ENCODE measurements around the gene DMGDH. TPM values are rescaled to one million over a fixed set of nuclear protein-coding genes. Genes with fewer than 3 reads are reported as not detected.

Gene DMGDH
- polyA plus RNA-seq (ENCODE audit: insufficient read length in 4 of 4): 10 to 100 TPM; 13.0 to 26.0 (median 23.1) TPM

DNA sequence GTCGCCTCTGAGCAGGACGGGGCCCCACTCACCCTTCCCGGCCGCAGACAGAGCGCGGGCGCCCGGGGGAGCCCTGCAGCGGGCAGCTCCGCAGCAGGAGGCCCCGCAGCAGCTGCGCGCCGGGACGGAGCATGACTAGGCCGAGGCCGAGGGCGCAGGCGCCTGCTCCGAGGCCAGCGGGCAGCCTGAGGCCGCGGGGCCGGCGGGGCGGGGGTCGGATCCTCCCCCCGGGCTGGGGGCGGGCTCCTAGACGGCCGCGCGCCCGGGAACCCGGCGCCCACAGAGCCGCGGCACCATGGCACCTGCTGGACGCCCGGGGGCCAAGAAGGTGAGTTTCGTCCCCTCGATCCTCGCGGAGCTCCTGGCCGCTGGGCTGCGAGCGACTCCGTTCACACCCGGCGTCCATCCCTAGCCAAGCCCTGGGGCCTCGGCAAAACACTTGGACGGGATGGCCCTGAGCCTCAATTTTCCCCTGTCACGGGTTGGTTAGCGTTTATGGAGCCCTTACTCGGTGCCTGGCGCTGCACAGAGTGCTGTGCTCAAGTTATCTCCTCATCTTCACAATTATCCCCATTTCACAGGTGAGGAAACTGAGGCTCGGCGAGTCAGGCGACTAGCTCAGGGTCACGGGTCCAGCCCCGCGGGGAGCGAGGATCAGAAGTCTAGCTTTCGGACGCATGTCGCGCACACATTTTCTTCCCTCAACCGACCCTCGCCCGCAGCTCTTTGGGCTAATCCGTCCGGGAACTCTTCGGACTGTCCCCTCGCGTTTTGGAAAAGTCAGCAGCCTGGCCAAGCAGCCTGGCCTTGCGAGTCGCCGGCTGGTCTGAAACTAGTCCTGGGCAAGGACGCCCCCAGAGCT lies at the start of gene DMGDH, which contains the start of gene BHMT2:
Gene DMGDH, minus strand, starts transcription at position 187 of the 862 bp plus-strand sequence. Its CDS starts 54 bp downstream, at position 133.
Gene BHMT2, plus strand, starts transcription at position 280 of the 862 bp plus-strand sequence. Its CDS starts 16 bp downstream, at position 296.
- no peak for DNase-seq (ENCODE audit: low read depth in 4 of 4, low spot score in 2 of 4)

DNA sequence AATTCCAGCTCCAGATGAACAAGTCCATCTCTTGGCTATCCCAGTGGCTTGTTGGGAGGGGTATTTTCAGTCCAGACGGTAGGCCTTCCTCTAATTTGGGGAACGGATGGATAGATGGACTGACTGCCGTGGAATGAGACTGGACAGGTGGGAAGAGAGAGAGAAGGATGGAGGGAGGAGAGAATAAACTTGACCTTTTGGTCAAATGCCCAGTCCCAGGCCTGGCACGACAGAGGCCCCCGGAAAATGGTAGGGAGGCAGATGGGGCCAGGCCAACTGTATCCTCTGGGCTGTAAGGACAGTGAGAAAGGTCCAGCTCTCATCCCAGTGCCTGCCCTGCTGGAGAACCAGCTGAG lies 43.2 kb upstream of the DMGDH start:
- DNase-seq (ENCODE audit: low read depth in 4 of 4, low spot score in 2 of 4): no peak

DNA sequence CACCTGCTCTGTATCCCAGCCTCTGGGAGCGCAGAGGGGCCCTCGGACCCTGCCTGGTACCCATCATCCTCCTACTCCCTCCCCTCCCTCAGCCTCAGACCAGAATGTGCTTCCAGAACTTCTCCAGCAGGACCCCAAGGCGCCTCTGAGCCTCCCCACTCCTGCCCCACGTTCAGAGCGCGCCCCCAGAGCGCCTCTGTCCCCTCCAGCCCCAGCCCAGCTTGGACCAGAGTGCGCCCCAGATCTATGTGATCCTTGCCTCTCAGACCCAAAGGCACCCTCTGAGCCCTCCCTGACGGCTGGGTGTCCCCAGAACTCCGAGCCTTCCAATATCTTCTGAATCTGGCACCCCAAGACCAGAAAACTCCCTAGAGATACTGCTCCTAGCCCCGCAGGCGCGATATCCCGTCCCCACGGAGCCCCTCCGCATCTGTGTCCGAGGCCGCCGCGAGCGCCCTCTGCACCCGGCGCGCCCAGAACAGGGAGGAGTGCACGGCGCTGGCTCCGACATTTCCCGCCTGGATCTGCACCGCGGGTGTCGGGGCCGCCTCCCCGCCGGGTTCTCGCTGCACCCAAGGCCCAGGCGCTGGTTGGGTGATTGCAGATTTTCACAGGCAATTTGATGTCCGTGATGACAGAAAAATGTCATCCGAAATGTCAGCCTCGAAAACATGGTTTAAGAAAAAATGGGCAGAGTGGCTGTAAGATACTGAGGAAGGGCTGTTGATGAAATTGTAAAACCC lies 42.7 kb upstream of the DMGDH start:
- DNase-seq (ENCODE audit: low read depth in 4 of 4, low spot score in 2 of 4): no peak

DNA sequence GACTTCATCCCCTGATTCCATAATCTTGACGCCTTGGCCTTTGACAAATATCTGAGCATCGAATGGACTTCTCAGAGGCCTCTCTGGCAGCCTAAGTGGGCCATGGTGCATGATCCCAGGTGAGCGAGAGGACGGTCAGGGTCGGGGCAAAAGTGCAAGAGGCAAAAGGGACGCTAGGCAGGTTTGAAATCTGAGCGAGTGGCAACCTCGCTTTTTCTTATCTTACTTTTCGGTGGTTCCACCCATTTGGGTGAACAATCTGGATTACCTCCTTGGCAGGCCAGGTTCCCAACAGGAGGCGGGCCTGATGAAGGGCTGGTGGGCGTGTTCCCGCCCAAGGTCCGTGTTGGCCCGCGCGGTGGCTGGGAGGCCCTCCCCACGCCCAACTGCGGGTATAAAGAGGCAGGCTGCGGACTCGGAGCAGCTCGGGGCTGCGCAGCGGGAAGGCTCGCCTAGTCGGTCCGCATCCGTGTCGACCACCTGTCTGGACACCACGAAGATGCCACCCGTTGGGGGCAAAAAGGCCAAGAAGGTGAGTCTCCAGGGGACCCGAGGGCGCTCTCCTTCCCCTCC lies 42.0 kb upstream of the DMGDH start, which contains the start of gene BHMT:
Gene BHMT, plus strand, starts transcription at position 423 of the 573 bp plus-strand sequence. Its CDS starts 77 bp downstream, at position 500.
- no peak for DNase-seq (ENCODE audit: low read depth in 4 of 4, low spot score in 2 of 4)

DNA sequence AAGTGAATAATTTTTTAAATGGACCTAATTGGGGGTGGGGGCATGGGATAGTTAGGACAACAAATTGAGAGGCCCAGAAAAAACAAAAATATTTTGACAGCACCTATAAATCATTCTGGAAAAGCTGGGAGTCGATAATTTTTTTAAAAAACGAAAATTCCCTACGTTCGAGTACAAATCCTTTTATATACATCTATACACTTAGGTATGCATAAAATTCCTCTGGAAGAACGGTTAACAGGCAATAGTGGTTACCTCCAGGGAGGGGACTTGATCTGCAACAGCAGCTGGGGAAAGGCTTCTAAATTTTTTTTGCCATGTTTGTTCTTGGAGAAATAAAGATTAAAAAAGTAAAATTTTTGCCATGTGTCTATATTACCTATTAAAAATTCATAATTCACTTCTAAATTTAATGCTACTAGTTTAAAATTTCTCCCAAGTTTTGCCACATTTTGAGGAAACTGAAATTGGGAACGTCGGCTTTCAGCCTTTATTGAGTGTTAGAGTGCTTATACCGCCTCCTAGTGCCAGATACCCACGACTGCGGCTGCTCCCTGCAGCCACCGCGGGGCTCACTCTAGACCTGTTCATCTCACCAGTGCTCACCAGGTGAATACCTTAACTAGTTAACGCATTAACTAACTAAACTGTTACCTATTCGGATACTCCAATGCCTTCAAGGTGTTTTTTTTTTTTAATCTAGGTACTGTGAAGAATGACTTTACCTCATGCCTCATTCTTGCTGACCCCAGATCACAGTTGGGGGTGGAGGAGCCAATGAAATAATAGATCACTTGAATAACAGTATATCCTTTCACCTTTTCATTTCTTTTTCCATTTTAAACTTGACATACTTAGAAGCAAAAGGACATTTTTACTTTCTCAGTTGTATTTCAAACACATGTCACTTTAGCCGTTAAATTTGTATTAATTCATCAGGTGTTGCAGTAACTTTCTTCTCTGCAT lies 40.3 kb upstream of the DMGDH start:
- DNase-seq (ENCODE audit: low read depth in 4 of 4, low spot score in 2 of 4): no peak

DNA sequence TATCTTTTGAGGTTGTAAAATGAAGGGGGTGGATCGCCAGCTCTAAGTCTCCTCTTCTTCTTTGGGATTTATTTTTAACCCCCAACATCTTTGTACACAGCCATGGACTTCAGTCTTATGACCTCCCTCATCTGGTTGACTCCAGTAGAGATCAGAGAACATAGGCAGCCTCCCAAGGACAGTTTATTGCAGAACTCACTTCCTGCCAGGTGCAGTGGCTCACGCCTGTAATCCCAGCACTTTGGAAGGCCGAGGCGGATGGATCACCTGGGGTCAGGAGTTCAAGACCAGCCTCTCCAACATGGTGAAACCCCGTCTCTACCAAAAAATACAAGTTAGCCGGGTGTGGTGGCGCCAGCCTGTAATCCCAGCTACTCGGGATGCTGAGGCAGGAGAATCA lies 39.3 kb upstream of the DMGDH start:
- DNase-seq (ENCODE audit: low read depth in 4 of 4, low spot score in 2 of 4): no peak

DNA sequence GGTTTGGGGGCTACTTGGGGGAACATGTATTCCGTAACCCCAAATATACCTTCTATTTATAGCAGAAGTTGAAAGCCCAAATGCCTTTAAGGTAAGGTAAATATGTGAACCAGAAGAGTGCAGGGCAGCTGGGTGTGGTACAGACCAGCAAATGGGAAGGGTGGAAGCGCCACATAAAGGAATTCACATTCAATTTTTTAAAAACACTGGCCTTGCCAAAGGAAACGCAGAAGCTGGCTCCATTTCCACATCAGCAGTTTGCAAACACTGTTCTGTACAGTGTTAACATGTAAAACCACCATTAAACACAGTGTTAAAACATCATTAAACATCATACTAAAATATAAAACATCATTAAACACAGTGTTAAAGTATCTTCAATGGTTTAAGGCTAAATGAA lies 38.6 kb upstream of the DMGDH start:
- no peak for DNase-seq (ENCODE audit: low read depth in 4 of 4, low spot score in 2 of 4)

DNA sequence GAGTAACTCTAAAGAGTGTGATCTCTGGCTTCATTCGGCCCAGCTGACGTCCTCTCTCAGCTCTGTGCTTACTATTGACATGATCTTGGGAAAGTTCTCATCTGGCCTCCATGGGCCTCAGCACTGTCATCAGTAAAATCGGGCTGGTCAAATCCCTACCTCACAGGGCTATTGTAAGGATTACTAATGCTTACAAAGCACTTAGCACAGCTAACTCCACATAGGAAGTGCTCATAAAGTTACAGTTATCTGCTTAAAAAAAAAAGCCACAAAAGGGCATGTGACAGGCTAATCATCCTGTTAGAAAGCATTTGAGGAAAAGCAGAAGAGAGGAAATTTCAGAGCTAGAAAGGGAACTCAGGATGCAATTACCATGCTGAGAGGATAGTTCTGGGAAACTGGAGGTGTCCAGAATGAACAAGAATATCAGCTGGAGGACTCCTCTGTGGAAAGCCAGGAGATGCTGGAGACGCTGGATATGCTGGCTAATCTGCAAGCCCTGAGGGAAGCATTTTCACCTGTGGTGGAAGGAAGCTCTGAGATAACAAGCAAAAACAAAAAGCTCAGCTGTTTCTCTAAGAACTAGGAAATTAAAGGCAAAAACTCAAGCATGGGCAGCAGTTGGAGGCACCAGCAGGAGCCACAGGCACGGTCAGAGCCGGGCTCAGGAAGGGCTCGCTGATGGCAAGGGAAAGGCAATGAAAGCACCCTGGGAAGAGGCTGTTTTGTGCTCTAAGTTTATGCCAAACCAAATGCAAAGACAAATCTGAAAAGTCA lies 37.7 kb upstream of the DMGDH start:
- no peak for DNase-seq (ENCODE audit: low read depth in 4 of 4, low spot score in 2 of 4)

DNA sequence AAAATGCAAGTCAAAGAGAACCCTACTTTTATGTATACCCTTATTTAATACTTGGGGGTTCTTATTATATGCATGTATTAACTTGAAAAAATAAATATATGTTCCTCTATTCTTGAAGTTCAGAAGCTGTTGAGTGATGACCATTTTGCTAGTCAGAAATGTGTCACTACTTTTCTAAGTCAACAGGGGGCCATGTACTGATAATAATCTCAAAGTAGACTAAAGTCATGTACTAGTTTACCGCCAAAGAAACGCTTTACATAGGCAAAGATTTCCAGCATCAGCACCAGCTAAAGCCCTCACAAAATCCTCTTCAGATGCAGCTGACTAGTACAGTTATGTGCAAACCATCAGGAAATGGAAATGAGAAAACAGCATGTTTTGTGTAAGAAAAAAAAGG lies 36.4 kb upstream of the DMGDH start:
- no peak for DNase-seq (ENCODE audit: low read depth in 4 of 4, low spot score in 2 of 4)

DNA sequence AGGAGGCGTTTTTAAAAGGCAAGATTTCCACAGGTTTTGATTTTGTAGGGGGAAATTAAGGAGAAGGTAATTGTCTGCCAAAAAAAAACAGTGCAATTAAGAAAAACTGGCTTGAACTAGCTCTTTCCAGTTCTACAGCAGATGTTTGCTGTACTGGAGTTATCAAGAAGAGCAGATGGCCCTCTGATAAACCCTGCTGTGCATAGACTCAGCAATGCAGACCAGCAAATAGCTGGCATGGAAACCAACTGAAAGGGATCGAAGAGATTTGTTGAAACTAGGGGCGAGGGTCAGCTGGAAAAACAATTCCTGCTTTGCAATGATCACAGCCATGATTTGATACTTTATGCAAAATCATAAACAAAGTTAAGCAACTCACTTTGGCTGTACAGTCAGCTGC lies 24.3 kb upstream of the DMGDH start:
- no peak for DNase-seq (ENCODE audit: low read depth in 4 of 4, low spot score in 2 of 4)

DNA sequence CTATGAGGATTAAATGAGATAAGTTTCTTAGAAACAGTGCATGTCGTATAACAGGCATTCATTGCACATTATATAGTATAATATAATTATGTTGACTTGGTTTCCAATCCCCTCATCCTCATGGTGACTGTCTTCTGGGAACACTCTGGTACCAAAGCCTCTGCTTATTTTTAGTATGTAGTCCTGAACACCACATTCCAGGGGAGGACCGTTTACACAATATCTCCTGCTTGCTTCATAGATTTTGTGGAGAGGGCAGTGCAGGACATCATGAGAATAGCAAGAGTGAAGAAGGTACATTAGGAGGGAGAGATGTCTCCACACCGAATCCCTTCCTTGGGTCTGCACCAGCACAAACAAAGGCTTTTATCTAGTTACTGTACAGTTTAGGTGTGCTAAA lies 21.6 kb upstream of the DMGDH start:
- no peak for DNase-seq (ENCODE audit: low read depth in 4 of 4, low spot score in 2 of 4)

DNA sequence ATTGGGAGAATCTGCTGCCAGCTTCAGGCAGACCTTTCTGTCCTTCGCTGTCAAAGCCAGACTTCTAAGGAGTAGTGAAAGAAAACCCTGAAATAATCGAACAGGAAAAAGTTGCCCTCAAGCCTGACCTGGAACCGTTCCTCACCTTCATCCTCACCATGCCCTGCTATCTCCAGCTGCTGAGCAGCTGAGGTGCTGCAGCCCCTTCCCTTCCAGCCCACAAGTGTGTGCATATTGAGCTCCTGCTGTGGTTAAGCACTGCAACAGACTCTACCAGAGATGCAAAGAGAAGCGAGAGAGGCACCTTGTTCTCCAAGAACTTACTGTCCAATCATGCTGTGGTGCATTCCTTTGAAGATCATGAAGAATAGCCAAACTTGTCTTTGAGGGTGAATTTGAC lies 19.0 kb upstream of the DMGDH start:
- DNase-seq (ENCODE audit: low read depth in 4 of 4, low spot score in 2 of 4): no peak

DNA sequence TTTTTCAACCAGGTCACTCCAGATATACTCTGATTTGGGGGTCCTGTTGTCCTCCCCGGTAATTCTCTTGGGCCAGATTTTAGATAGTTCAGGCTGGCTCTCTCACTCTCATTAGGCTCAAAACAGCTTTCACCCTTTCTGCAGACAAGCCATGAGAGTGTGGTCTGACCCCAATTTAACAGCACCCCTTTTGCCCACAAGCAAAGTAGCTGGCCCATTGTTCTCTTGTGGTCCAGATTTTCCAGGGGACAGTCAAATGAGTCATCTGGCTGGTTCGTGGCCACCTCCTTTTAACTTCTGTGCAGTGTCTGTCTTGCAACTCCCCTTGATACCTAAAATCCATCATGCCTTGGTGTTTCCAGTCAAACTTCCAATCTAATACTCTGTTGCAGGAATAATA lies 16.6 kb upstream of the DMGDH start:
- DNase-seq (ENCODE audit: low read depth in 4 of 4, low spot score in 2 of 4): no peak

DNA sequence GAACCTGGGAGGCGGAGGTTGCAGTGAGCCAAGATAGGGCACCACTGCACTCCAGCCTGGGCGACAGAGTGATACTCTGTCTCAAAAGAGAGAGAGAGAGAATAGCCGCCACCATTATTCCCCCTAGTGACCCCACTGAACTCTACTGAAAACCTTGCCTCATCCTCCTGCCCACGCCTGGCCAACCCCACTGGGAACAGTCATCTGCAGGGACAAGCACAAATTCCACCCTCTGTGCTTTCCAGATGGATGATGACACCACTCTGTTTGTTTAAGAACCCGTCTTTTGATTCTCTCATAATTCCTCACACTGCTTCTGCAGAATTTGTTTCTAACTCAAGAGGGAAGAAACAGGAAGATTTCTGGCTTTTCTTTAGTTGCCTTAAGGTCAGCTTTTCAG lies 12.3 kb upstream of the DMGDH start:
- no peak for DNase-seq (ENCODE audit: low read depth in 4 of 4, low spot score in 2 of 4)

DNA sequence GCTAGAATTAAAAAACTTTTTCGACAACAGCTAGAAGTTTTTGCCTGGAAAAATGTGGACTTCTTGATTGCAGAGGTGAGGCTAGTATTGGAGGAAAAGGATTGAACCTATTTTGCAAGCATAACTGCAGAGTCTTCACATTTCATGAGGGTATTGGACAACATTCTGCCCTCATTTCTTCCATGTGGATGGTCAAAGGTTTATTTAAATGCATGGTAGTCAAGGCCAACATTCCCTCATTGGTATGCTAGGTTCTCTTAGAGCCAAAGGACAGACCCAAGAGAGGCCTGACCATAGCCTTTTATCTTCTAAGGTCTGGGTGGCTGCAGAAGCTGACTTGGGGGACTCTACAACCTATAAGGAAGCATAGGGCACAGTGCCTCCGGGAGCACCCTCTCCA lies 11.3 kb upstream of the DMGDH start:
- no peak for DNase-seq (ENCODE audit: low read depth in 4 of 4, low spot score in 2 of 4)

DNA sequence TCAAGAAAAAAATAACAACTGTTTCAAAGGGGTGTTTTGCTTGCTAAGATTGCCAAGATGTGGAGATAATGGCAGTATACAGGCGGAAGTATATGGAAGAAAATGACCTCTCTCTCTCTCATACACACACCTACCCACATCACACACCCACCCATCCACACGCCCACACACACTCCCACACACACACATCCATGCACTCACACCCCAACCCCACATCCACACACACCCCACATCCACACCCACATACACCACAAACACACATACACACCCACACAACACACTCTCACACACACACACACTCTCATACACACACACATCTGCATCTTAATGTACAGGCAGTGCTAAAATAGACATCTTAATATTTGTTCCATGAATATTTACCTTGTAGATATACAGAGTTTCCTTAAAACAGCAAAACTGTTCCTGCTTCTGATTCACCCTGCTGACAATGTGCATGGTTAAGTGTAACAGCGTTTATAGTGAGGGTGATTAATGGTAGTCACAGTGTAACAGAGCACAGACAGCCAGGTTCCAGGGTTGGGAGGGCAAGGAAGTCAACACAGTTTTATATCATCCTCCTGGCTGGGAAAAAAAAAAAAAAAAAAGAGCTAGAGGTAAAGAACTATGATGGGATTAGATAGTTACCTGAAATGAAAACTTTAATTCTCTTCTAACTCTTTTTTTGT lies 8.3 kb upstream of the DMGDH start:
- no peak for DNase-seq (ENCODE audit: low read depth in 4 of 4, low spot score in 2 of 4)

DNA sequence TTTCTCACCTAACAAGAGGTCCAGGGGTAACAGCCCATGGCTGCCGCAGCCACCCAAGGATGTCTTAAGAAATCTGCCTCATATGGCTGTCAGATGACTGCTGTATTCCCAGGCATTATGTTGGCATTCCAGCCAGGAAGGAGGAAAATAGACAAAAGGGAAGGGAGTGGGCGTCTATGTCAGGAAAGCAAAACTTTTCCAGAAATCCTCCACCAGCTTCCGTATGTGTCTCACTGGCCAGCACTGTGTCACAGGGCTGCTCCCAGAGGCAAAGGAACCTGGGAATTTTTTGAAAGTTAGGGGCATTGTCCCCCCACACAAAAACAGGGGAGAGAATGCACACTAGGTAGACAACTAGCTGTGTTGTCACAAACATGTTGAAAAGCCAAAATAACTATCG lies 7.3 kb upstream of the DMGDH start:
- no peak for DNase-seq (ENCODE audit: low read depth in 4 of 4, low spot score in 2 of 4)

DNA sequence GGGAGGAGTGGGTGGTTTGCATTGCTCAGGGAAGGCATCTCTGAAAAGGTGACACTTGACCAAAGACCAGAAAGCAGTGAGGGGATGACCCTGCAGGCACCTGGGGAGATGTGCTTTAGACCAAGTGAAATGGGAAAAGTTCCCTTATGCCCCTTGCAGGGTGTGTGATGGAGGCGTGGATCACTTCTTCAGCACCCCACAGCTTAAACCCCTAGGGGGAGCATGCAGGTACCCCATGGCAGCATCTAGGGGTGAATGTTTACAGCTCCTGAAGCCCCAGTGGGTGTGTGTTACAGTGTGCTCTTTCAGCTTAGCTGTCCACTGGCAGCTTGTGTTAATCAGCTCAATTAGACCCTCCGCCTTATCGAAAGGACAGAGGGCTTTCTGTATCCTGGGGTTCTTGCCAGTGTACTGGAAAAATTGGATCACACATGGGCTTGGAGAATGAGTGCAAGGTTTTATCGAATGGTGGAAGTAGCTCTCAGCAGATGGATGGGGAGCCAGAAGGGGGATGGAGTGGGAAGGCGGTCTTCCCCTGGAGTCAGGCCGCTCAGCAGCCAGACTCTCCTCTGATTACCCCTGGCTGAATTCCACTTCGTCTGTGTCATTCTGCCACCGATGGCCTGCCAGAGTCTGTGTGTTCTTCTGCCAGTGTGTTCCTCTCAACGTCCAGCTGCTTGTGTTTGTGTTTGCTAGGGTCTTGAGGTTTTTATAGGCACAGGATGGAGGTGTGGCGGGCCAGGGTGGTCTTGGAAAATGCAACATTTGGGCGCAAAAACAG lies 6.4 kb upstream of the DMGDH start:
- DNase-seq (ENCODE audit: low read depth in 4 of 4, low spot score in 2 of 4): no peak

Data from left renal cortex interstitium (tissue), 4 donors.